Endothelial cell (in vitro differentiated cells): ENCODE results near the gene ANO4. TPM values are rescaled to one million over a fixed set of nuclear protein-coding genes. Genes with fewer than 3 reads are reported as not detected.

ENCODE experiments used
- DNase-seq: peaks from one replicate; pipeline ENCODE4 v3.0.0; 2021; ENCODE audit warnings: low spot score
- H3K27ac Mint-ChIP-seq: one replicate; pipeline ENCODE4 v1.8.0; 2021; ENCODE audit warnings: mixed read lengths, inconsistent platforms; ENCODE audit not compliant: unreplicated experiment
- H3K27me3 Mint-ChIP-seq: one replicate; pipeline ENCODE4 v1.8.0; 2021; ENCODE audit warnings: mild to moderate bottlenecking, moderate library complexity, mixed read lengths, inconsistent platforms; ENCODE audit not compliant: unreplicated experiment
- H3K36me3 Mint-ChIP-seq: one replicate; pipeline ENCODE4 v1.8.0; 2021; ENCODE audit warnings: mild to moderate bottlenecking, low read depth, mixed read lengths, inconsistent platforms; ENCODE audit not compliant: unreplicated experiment
- H3K4me1 Mint-ChIP-seq: one replicate; pipeline ENCODE4 v1.8.0; 2021; ENCODE audit warnings: mild to moderate bottlenecking, mixed read lengths, inconsistent platforms; ENCODE audit not compliant: unreplicated experiment
- H3K4me3 Mint-ChIP-seq: one replicate; pipeline ENCODE4 v1.8.0; 2021; ENCODE audit warnings: mild to moderate bottlenecking, mixed read lengths, inconsistent platforms; ENCODE audit not compliant: unreplicated experiment
- H3K9me3 Mint-ChIP-seq: one replicate; pipeline ENCODE4 v1.8.0; 2021; ENCODE audit warnings: mixed read lengths, inconsistent platforms; ENCODE audit not compliant: unreplicated experiment
- total RNA-seq: library from RNA; stranded (reverse); fragmentation: NEBNext Ultra II Directional; extraction: Animal tissue kit (Norgen Biotek cat#: 25700); gene quantifications from one replicate; pipeline ENCODE4 v1.2.1, GENCODE V29; 2021; ENCODE audit not compliant: unreplicated experiment
- TF ChIP-seq, protein P1 (sequence below): fragments of 200-600 bp; sonication (generic); IDR thresholded peaks from one replicate; pipeline ENCODE4 v1.5.0; 2021; ENCODE audit warnings: antibody characterized with exemption; ENCODE audit not compliant: unreplicated experiment

ANO4 gene
- total RNA-seq, 1 donor from 2014 or later = 1.1 TPM

DNA sequence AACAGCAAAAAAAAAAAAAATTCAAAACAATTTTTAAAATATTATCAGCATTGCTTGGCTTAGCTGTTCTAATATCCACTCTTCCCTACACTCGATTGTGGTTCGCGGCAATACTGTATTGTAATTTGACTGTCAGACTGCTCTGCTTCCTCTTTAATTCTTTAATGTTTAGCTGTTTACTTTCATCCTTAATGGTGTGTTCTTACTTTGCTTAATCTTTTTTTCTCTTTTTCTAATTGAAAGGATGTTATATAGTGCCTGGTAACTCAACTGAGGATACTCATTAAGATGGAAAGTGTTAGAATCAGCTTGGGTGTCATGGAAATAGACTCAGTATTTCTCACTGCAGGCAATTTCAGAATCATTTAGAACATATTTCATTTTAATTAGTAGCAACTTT, 2.0 kb downstream of the ANO4 start:
- Mint-ChIP-seq H3K27ac (no peak overlapping the region), H3K4me1 (peaks cover 17% of the 10 kb centered on the region), H3K27me3 (no peaks in the 10 kb centered on the region), H3K9me3 (no peaks in the 10 kb centered on the region), H3K36me3 (no peaks in the 10 kb centered on the region), H3K4me3 (no peak overlapping the region)
- DNase-seq = no peak
- TF ChIP-seq, protein P1, sequence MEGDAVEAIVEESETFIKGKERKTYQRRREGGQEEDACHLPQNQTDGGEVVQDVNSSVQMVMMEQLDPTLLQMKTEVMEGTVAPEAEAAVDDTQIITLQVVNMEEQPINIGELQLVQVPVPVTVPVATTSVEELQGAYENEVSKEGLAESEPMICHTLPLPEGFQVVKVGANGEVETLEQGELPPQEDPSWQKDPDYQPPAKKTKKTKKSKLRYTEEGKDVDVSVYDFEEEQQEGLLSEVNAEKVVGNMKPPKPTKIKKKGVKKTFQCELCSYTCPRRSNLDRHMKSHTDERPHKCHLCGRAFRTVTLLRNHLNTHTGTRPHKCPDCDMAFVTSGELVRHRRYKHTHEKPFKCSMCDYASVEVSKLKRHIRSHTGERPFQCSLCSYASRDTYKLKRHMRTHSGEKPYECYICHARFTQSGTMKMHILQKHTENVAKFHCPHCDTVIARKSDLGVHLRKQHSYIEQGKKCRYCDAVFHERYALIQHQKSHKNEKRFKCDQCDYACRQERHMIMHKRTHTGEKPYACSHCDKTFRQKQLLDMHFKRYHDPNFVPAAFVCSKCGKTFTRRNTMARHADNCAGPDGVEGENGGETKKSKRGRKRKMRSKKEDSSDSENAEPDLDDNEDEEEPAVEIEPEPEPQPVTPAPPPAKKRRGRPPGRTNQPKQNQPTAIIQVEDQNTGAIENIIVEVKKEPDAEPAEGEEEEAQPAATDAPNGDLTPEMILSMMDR = no peak

DNA sequence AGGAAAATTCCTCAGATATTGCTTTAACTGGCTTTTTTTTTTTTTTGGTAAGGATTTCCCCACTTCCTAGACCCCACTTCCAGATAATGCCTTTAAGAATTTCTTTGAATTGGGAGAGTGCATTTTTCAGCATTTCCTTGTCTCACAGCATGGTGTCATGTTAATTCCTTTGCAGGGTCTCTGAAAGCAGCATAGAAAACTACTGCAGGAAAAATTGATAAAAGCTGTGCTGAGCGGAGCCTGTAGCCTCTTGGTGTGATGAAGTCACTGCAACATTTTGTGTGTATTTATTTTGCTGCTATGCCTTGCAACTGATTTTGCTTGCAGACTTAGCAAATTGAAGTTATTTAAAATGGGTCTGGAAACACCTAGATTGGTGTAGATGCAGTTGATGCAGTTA, 2.7 kb downstream of the ANO4 start:
- TF ChIP-seq, protein P1 = no peak
- Mint-ChIP-seq H3K4me1 (peaks cover 17% of the 10 kb centered on the region), H3K9me3 (no peaks in the 10 kb centered on the region), H3K27ac (no peak overlapping the region), H3K36me3 (no peaks in the 10 kb centered on the region), H3K27me3 (no peaks in the 10 kb centered on the region), H3K4me3 (no peak overlapping the region)
- no peak for DNase-seq

DNA sequence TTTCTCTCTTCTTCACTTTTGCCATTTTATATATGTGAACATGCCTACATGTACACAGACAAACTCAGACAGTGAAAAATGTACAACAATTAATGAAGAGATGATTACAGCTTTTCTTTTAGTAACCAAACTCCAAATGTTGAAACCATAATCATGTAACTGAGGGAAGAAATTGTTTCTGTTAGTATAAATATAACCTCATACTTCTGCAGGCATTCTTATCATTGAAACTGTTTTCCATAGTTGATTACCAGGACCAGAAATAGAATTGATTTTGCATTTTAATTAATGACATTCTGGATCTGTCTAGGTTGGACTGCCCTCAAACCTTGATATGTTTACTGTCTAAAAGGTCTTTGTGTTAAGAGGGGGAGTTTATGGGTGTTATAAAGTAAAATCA, 3.2 kb downstream of the ANO4 start:
- DNase-seq = no peak
- TF ChIP-seq, protein P1 = no peak
- Mint-ChIP-seq H3K4me1 (peaks cover 17% of the 10 kb centered on the region), H3K9me3 (no peaks in the 10 kb centered on the region), H3K4me3 (no peak overlapping the region), H3K27ac (no peak overlapping the region), H3K27me3 (no peaks in the 10 kb centered on the region), H3K36me3 (no peaks in the 10 kb centered on the region)

DNA sequence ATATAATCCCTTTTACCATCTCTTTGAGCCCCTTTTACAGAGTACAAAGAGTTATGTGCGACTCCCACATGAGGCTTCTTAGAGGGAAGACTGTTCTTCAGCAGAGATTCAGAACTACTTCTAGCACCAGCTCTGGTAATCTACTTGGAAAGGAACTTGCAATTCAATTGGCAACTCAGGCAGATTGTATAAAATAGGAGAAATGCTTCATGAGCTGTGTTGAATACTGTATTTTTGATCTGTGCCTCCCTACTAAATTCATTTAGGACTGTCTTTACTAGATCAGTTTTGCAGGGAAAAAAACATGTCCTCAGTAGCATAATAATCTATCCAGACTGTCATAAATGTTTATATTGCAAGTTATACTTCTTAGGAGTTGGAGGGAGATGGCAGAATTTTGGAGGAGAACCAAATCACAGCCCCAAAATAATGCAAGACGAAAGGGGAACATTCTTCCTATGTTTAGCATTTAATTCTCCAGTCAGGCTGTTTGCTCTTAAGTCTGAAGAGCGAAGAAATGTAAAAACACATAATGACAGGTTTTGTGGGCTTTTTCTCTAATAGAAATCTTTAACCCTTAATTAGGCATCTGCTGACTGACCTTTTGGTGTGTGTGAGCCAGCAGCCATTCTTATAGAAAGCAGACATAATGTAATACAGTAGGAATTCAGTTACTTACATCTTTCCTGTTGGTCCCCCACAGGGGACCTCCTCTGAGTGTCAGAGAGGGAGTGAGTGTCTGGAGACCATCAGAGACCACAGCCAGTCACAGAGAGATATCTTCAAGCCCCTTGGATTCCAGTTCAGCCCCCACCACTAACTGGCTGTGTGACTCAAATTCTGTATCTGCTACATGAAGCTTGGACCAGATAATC, 3.9 kb downstream of the ANO4 start:
- Mint-ChIP-seq H3K4me3 (no peak overlapping the region), H3K9me3 (no peaks in the 10 kb centered on the region), H3K4me1 (peaks cover 17% of the 10 kb centered on the region), H3K36me3 (no peaks in the 10 kb centered on the region), H3K27ac (no peak overlapping the region), H3K27me3 (no peaks in the 10 kb centered on the region)
- no peak for DNase-seq
- TF ChIP-seq, protein P1 = no peak

DNA sequence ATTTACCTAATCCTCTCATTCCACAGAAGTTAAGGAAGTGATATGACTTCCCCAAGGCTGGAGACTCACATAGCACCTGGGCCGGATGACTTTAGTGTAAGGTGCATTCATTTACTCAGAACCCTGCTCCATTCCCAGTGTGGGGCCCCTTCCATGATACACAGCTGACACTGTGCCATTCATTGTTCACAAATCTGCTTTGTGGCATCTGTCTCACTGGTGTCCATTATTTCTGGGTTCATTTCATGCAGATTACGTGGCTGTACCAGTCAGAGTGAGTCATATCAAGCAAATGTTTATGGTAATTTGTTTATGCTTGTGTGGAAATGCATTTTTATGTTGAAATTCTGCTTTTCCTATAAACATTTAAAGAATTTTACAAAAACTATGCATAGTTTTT, 5.2 kb downstream of the ANO4 start:
- no peaks in the 10 kb centered on the region for H3K27me3 Mint-ChIP-seq
- no peak overlapping the region for H3K27ac Mint-ChIP-seq
- TF ChIP-seq, protein P1 = no peak
- DNase-seq = no peak
- H3K4me1 Mint-ChIP-seq = peaks cover 14% of the 10 kb centered on the region
- no peaks in the 10 kb centered on the region for H3K36me3 Mint-ChIP-seq
- H3K9me3 Mint-ChIP-seq = no peaks in the 10 kb centered on the region
- H3K4me3 Mint-ChIP-seq = no peak overlapping the region
